Cardiac fibroblast (primary cell): ENCODE measurements around the gene FARS2.

ENCODE experiments used
- DNase-seq, 2 donors: peaks; one replicate each; pipeline versions ENCODE4 v3.0.0 to v3.0.0-alpha.2; 2010; ENCODE audit warnings: low read depth in 2 of 2
- H3K4me3 ChIP-seq, 2 donors: replicated peaks in 1 of 2; 1 replicate in 1 of 2; 2 replicates in 1 of 2; pipeline ENCODE4 v1.5.1; 2011; ENCODE audit warnings: low read depth in 2 of 2, low read length in 2 of 2, mild to moderate bottlenecking in 2 of 2, moderate library complexity in 1 of 2
- CTCF ChIP-seq: IDR thresholded peaks from one replicate; pipeline ENCODE4 v1.5.1; 2011; ENCODE audit warnings: low read depth, mild to moderate bottlenecking, low read length, inconsistent platforms

Gene FARS2

GRCh38 chr6:5705252-5705651, 443.9 kb downstream of the FARS2 start:
- H3K4me3 ChIP-seq = no peak overlapping the region
- DNase-seq = no peak
- no peak for TF ChIP-seq CTCF

GRCh38 chr6:5706124-5707033, 445.1 kb downstream of the FARS2 start:
- H3K4me3 ChIP-seq = no peak overlapping the region

GRCh38 chr6:5707281-5708045, 446.1 kb downstream of the FARS2 start:
- H3K4me3 ChIP-seq = no peak overlapping the region
- no peak for DNase-seq
- no peak for TF ChIP-seq CTCF

More at GRCh38 chr6:5706124-5707033, 445.1 kb downstream of the FARS2 start:
- no peak for DNase-seq
- TF ChIP-seq CTCF = no peak

GRCh38 chr6:5710516-5710915, 449.2 kb downstream of the FARS2 start:
- no peak for DNase-seq
- TF ChIP-seq CTCF = no peak
- H3K4me3 ChIP-seq = no peak overlapping the region

GRCh38 chr6:5710936-5711335, 449.6 kb downstream of the FARS2 start:
- no peak for DNase-seq
- TF ChIP-seq CTCF = no peak
- H3K4me3 ChIP-seq = no peak overlapping the region

GRCh38 chr6:5712349-5713215, 451.3 kb downstream of the FARS2 start:
- DNase-seq = no peak
- no peak for TF ChIP-seq CTCF

More at GRCh38 chr6:5712349-5713215, 451.3 kb downstream of the FARS2 start:
- H3K4me3 ChIP-seq = no peak overlapping the region
